Hematopoietic multipotent progenitor cell treated with erythropoietin and hydrocortisone succinate and interleukin-3 and kit ligand, for 4 days (in vitro differentiated cells): ENCODE measurements around the gene FAM81A.
A peak's percentile ranks its signal among the peaks of the same experiment; 100 is the strongest.
"Not testable (repeated sequence)": the region's sequence is repeated elsewhere in the genome, so short reads cannot be mapped to it uniquely, and the experiment has no call there.

Experiments used
- DNase-seq: peaks from one replicate; pipeline ENCODE4 v3.0.0-alpha.2; 2015

FAM81A gene

GRCh38 chr15:59491062-59491461, 53.1 kb downstream of the FAM81A start:
- DNase-seq: no peak

- DNase-seq: peak; percentile 78
Measured at GRCh38 chr15:59492389-59493377, 54.7 kb downstream of the FAM81A start.

- peak; percentile 61 for DNase-seq
Measured at GRCh38 chr15:59501597-59501996, 63.6 kb downstream of the FAM81A start.

GRCh38 chr15:59515190-59515589, 77.2 kb downstream of the FAM81A start:
- no peak for DNase-seq

GRCh38 chr15:59516655-59517461, 78.9 kb downstream of the FAM81A start:
- DNase-seq: no peak

- DNase-seq: no peak
Measured at GRCh38 chr15:59519329-59519728, 81.3 kb downstream of the FAM81A start.

GRCh38 chr15:59521443-59521842, 83.5 kb downstream of the FAM81A start:
- DNase-seq: no peak

GRCh38 chr15:59522988-59523461, 85.0 kb downstream of the FAM81A start:
- peak; percentile 68 for DNase-seq

GRCh38 chr15:59523702-59524101, 85.7 kb downstream of the FAM81A start:
- DNase-seq: no peak

GRCh38 chr15:59524331-59524731, 86.3 kb downstream of the FAM81A start:
- peak; percentile 55 for DNase-seq

GRCh38 chr15:59526466-59526865, 88.5 kb downstream of the FAM81A start:
- not testable (repeated sequence) for DNase-seq

- DNase-seq: no peak
Measured at GRCh38 chr15:59528429-59528828, 90.4 kb downstream of the FAM81A start.

- DNase-seq: peak; percentile 87
Measured at GRCh38 chr15:59528961-59529402, 91.0 kb downstream of the FAM81A start.

- no peak for DNase-seq
Measured at GRCh38 chr15:59531066-59531675, 93.2 kb downstream of the FAM81A start.

- DNase-seq: peak; percentile 79
Measured at GRCh38 chr15:59532770-59533379, 94.9 kb downstream of the FAM81A start.

GRCh38 chr15:59536553-59536952, 98.6 kb downstream of the FAM81A start:
- no peak for DNase-seq

- DNase-seq: no peak
Measured at GRCh38 chr15:59537403-59537802, 99.4 kb downstream of the FAM81A start.

- no peak for DNase-seq
Measured at GRCh38 chr15:59538494-59538893, 100.5 kb downstream of the FAM81A start.

GRCh38 chr15:59539799-59540198, 101.8 kb downstream of the FAM81A start:
- peak; percentile 8 for DNase-seq

- DNase-seq: no peak
Measured at GRCh38 chr15:59540654-59541053, 102.7 kb downstream of the FAM81A start.

- no peak for DNase-seq
Measured at GRCh38 chr15:59541750-59542149, 103.8 kb downstream of the FAM81A start.

GRCh38 chr15:59543721-59544547, 105.9 kb downstream of the FAM81A start:
- peak; percentile 21 for DNase-seq
